Fibroblast of skin of left biceps (primary cell): ENCODE measurements around the gene MOB3B.

Experiments
- DNase-seq, 2 experiments: peaks; one replicate each; pipeline ENCODE4 v3.0.0-alpha.2; 2013; ENCODE audit warnings: low read depth in 2 of 2

MOB3B gene

GRCh38 chr9:27541740-27542139, 12.1 kb upstream of the MOB3B start:
- no peak for DNase-seq

GRCh38 chr9:27540502-27540901, 10.9 kb upstream of the MOB3B start:
- DNase-seq, result no peak

- DNase-seq, result peak in 1 of 2 experiments; percentile 23
Measured at GRCh38 chr9:27539479-27540441, 10.1 kb upstream of the MOB3B start.

- no peak for DNase-seq
Measured at GRCh38 chr9:27538647-27539046, 9.0 kb upstream of the MOB3B start.

GRCh38 chr9:27537756-27538155, 8.1 kb upstream of the MOB3B start:
- no peak for DNase-seq

GRCh38 chr9:27537027-27537435, 7.4 kb upstream of the MOB3B start:
- DNase-seq, result no peak

GRCh38 chr9:27536168-27536567, 6.6 kb upstream of the MOB3B start:
- no peak for DNase-seq

GRCh38 chr9:27535701-27536118, 6.1 kb upstream of the MOB3B start:
- DNase-seq, result no peak

- DNase-seq, result no peak
Measured at GRCh38 chr9:27534658-27535209, 5.1 kb upstream of the MOB3B start.

- no peak for DNase-seq
Measured at GRCh38 chr9:27534131-27534530, 4.5 kb upstream of the MOB3B start.

- no peak for DNase-seq
Measured at GRCh38 chr9:27533311-27533710, 3.7 kb upstream of the MOB3B start.

GRCh38 chr9:27532046-27532445, 2.4 kb upstream of the MOB3B start:
- no peak for DNase-seq

GRCh38 chr9:27530915-27531755, 1.5 kb upstream of the MOB3B start:
- no peak for DNase-seq

GRCh38 chr9:27528886-27529315, 713 bp downstream of the MOB3B start:
- no peak for DNase-seq

- no peak for DNase-seq
Measured at GRCh38 chr9:27528076-27528885, 1.3 kb downstream of the MOB3B start.

GRCh38 chr9:27527702-27528075, 1.9 kb downstream of the MOB3B start:
- DNase-seq, result no peak

- no peak for DNase-seq
Measured at GRCh38 chr9:27524236-27524635, 5.4 kb downstream of the MOB3B start, which contains the start of gene IFNK. Gene IFNK (plus strand): TSS chr9:27524290. CDS start chr9:27524337, 47 bp downstream.

- DNase-seq, result no peak
Measured at GRCh38 chr9:27523141-27523540, 6.5 kb downstream of the MOB3B start.

GRCh38 chr9:27520986-27521385, 8.6 kb downstream of the MOB3B start:
- DNase-seq, result no peak

GRCh38 chr9:27519466-27520465, 9.8 kb downstream of the MOB3B start:
- no peak for DNase-seq
